HCT116 (cell line): Measurements from ENCODE around the gene SPCS3.

Experiments used
- CTCF ChIP-seq, 3 experiments: fragments of 200-600 bp in 1 of 3; sonication (generic) in 1 of 3; IDR thresholded peaks in 2 of 3; conservative IDR thresholded peaks in 1 of 3; 2 replicates each; pipeline ENCODE4 v1.5.1; 2012 to 2017; ENCODE audit warnings: low read depth in 2 of 3, low read length in 2 of 3, antibody characterized with exemption in 1 of 3, borderline replicate concordance in 1 of 3, control low read depth in 1 of 3, mild to moderate bottlenecking in 1 of 3, mixed read lengths in 1 of 3, mixed run types in 1 of 3, moderate library complexity in 1 of 3; ENCODE audit not compliant: insufficient read depth in 1 of 3
- EZH2 ChIP-seq: fragments of 200-600 bp; sonication (generic); IDR thresholded peaks from 2 replicates; pipeline ENCODE4 v1.6.1; 2017; ENCODE audit warnings: antibody characterized with exemption, mixed run types
- FOSL1 ChIP-seq: IDR thresholded peaks from 2 replicates; pipeline ENCODE4 v1.6.1; 2012; ENCODE audit warnings: low read depth
- MAX ChIP-seq: IDR thresholded peaks from 2 replicates; pipeline ENCODE4 v1.6.1; 2012
- POLR2A ChIP-seq: IDR thresholded peaks from 2 replicates; pipeline ENCODE4 v1.7.0; 2011; ENCODE audit warnings: borderline replicate concordance; ENCODE audit not compliant: insufficient read depth, insufficient read length; ENCODE audit errors: extremely low read depth
- RAD21 ChIP-seq: IDR thresholded peaks from 2 replicates; pipeline ENCODE4 v1.6.1; 2012; ENCODE audit warnings: low read depth, mild to moderate bottlenecking
- SIN3A ChIP-seq: IDR thresholded peaks from 2 replicates; pipeline ENCODE4 v1.6.1; 2012; ENCODE audit warnings: low read depth
- SP1 ChIP-seq: IDR thresholded peaks from 2 replicates; pipeline ENCODE4 v1.6.1; 2012; ENCODE audit warnings: low read depth
- SRF ChIP-seq: IDR thresholded peaks from 2 replicates; pipeline ENCODE4 v1.6.1; 2012; ENCODE audit warnings: low read depth
- ZNF274 ChIP-seq: fragments of 200-500 bp; sonication (Bioruptor generic); IDR thresholded peaks from 2 replicates; pipeline ENCODE4 v1.6.1; 2014; ENCODE audit warnings: mild to moderate bottlenecking, low read depth, low read length, inconsistent platforms
- TF ChIP-seq, protein P1 (sequence below): IDR thresholded peaks from 2 replicates; pipeline ENCODE4 v1.6.1; 2012; ENCODE audit warnings: low read depth

DNA sequence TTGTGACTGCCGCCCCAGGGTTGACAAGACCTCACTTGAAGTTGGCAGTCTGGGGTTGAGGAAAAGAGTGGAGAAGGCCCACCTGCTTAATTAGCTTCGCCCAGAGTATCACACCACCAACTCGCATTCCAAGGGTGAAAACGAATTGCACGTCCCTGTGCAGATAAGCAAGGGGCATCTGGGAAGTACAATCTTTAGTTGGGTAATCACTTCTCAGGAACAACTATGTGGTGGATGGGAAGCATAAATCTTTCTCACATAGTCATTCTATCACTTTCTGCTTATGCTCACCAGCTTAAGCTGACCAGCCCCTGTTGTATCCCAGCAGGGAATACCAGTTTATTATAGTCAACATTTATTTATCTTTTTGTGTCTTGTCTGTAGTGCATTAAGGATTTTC, 14.3 kb downstream of the SPCS3 start:
- no peak for TF ChIP-seq EZH2
- no peak for TF ChIP-seq CTCF (IDR thresholded peaks at IDR 0.05 in 2 of 3, conservative IDR thresholded peaks at IDR 0.05 in 1 of 3; ENCODE audit: borderline replicate concordance in 1 of 3, insufficient read depth in 1 of 3, low read depth in 2 of 3, low read length in 2 of 3)
- no peak for TF ChIP-seq RAD21
- TF ChIP-seq FOSL1: no peak
- no peak for TF ChIP-seq ZNF274
- no peak for TF ChIP-seq SP1
- no peak for TF ChIP-seq POLR2A
- TF ChIP-seq SIN3A: no peak
- no peak for TF ChIP-seq SRF
- TF ChIP-seq MAX: no peak
- TF ChIP-seq, protein P1, sequence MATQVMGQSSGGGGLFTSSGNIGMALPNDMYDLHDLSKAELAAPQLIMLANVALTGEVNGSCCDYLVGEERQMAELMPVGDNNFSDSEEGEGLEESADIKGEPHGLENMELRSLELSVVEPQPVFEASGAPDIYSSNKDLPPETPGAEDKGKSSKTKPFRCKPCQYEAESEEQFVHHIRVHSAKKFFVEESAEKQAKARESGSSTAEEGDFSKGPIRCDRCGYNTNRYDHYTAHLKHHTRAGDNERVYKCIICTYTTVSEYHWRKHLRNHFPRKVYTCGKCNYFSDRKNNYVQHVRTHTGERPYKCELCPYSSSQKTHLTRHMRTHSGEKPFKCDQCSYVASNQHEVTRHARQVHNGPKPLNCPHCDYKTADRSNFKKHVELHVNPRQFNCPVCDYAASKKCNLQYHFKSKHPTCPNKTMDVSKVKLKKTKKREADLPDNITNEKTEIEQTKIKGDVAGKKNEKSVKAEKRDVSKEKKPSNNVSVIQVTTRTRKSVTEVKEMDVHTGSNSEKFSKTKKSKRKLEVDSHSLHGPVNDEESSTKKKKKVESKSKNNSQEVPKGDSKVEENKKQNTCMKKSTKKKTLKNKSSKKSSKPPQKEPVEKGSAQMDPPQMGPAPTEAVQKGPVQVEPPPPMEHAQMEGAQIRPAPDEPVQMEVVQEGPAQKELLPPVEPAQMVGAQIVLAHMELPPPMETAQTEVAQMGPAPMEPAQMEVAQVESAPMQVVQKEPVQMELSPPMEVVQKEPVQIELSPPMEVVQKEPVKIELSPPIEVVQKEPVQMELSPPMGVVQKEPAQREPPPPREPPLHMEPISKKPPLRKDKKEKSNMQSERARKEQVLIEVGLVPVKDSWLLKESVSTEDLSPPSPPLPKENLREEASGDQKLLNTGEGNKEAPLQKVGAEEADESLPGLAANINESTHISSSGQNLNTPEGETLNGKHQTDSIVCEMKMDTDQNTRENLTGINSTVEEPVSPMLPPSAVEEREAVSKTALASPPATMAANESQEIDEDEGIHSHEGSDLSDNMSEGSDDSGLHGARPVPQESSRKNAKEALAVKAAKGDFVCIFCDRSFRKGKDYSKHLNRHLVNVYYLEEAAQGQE: no peak
